Astrocyte (in vitro differentiated cells and primary cell): ENCODE results near the gene CNGB1. TPM values are rescaled to one million over a fixed set of nuclear protein-coding genes. Genes with fewer than 3 reads are reported as not detected.

ENCODE experiments used
- DNase-seq: peaks from one replicate; pipeline ENCODE4 v3.0.0-alpha.2; 2010; ENCODE audit warnings: low read depth
- FAIRE-seq: peaks from 2 replicates; lab custom pipeline; 2011; peaks lifted over from hg19 to GRCh38; lab: Jason Lieb, UNC
- H2AFZ ChIP-seq: 2 replicates; pipeline ENCODE4 v1.6.0; 2012; ENCODE audit warnings: low read depth, low read length, inconsistent platforms
- H3K27ac ChIP-seq: 2 replicates; pipeline ENCODE4 v1.5.1; 2011; ENCODE audit warnings: low read depth, low read length, inconsistent platforms
- H3K27me3 ChIP-seq: 2 replicates; pipeline ENCODE4 v1.6.0; 2011; ENCODE audit warnings: low read length, inconsistent platforms; ENCODE audit not compliant: insufficient read depth
- H3K36me3 ChIP-seq: 2 replicates; pipeline ENCODE4 v1.5.1; 2011; ENCODE audit warnings: low read length, inconsistent platforms; ENCODE audit not compliant: insufficient read depth
- H3K4me1 ChIP-seq: 2 replicates; pipeline ENCODE4 v1.5.1; 2011; ENCODE audit warnings: low read length, inconsistent platforms; ENCODE audit not compliant: insufficient read depth
- H3K4me2 ChIP-seq: 2 replicates; pipeline ENCODE4 v1.6.0; 2012; ENCODE audit warnings: low read length, inconsistent platforms
- H3K4me3 ChIP-seq: 2 replicates; pipeline ENCODE4 v1.5.1; 2011; ENCODE audit warnings: low read depth, mild to moderate bottlenecking, low read length, inconsistent platforms; ENCODE audit not compliant: insufficient read depth
- H3K79me2 ChIP-seq: 2 replicates; pipeline ENCODE4 v1.6.0; 2012; ENCODE audit warnings: mild to moderate bottlenecking, low read length, inconsistent platforms; ENCODE audit not compliant: insufficient read depth
- H3K9ac ChIP-seq: 2 replicates; pipeline ENCODE4 v1.6.0; 2012; ENCODE audit warnings: mild to moderate bottlenecking, low read length, inconsistent platforms
- H3K9me3 ChIP-seq: 2 replicates; pipeline ENCODE4 v1.5.1; 2012; ENCODE audit warnings: low read depth, mild to moderate bottlenecking, low read length, inconsistent platforms; ENCODE audit not compliant: insufficient read depth
- H4K20me1 ChIP-seq: 2 replicates; pipeline ENCODE4 v1.6.0; 2012; ENCODE audit warnings: low read length, inconsistent platforms; ENCODE audit not compliant: insufficient read depth
- H3K27ac Mint-ChIP-seq: one replicate; pipeline ENCODE4 v1.8.0; 2021; ENCODE audit warnings: mild to moderate bottlenecking, mixed read lengths; ENCODE audit not compliant: unreplicated experiment
- H3K27me3 Mint-ChIP-seq: one replicate; pipeline ENCODE4 v1.8.0; 2021; ENCODE audit warnings: low read depth, mixed read lengths; ENCODE audit not compliant: unreplicated experiment
- H3K36me3 Mint-ChIP-seq: one replicate; pipeline ENCODE4 v1.8.0; 2021; ENCODE audit warnings: low read depth, mixed read lengths; ENCODE audit not compliant: unreplicated experiment
- H3K4me1 Mint-ChIP-seq: one replicate; pipeline ENCODE4 v1.8.0; 2021; ENCODE audit warnings: low read depth, mixed read lengths; ENCODE audit not compliant: unreplicated experiment
- H3K4me3 Mint-ChIP-seq: one replicate; pipeline ENCODE4 v1.8.0; 2021; ENCODE audit warnings: mild to moderate bottlenecking, moderate library complexity, mixed read lengths; ENCODE audit not compliant: unreplicated experiment
- H3K9me3 Mint-ChIP-seq: one replicate; pipeline ENCODE4 v1.8.0; 2021; ENCODE audit warnings: mild to moderate bottlenecking, mixed read lengths; ENCODE audit not compliant: unreplicated experiment
- EZH2 ChIP-seq: IDR thresholded peaks from 2 replicates; pipeline ENCODE4 v1.6.1; 2012; ENCODE audit warnings: mild to moderate bottlenecking, low read length, inconsistent platforms; ENCODE audit not compliant: insufficient read depth
- total RNA-seq: library from RNA; stranded (reverse); gene quantifications from 2 replicates; pipeline ENCODE4 v1.2.1, GENCODE V29; 2021
- TF ChIP-seq, protein P1 (sequence below): IDR thresholded peaks from 2 replicates; pipeline ENCODE4 v1.5.1; 2011; ENCODE audit warnings: low read depth, mild to moderate bottlenecking, inconsistent platforms, low read length, moderate library complexity; ENCODE audit not compliant: insufficient read depth

Gene CNGB1
- total RNA-seq, 1 donor from 2014 or later: not detected

- Mint-ChIP-seq H3K27me3 (peaks cover 37% of the 10 kb centered on the region), H3K4me1 (peaks cover 3% of the 10 kb centered on the region), H3K36me3 (no peaks in the 10 kb centered on the region), H3K9me3 (peaks cover 2% of the 10 kb centered on the region), H3K27ac (no peak overlapping the region), H3K4me3 (no peak overlapping the region)
- Histone ChIP-seq H3K27ac (no peak overlapping the region), H3K4me1 (peaks cover 3% of the 10 kb centered on the region), H3K9ac (no peak overlapping the region), H4K20me1 (no peaks in the 10 kb centered on the region), H3K9me3 (no peaks in the 10 kb centered on the region), H3K36me3 (no peaks in the 10 kb centered on the region), H3K4me2 (no peak overlapping the region), H3K27me3 (peaks cover 34% of the 10 kb centered on the region), H3K4me3 (no peak overlapping the region), H2AFZ (no peak overlapping the region), H3K79me2 (no peaks in the 10 kb centered on the region)
- DNase-seq: no peak
- no peak for FAIRE-seq
- TF ChIP-seq, protein P1, sequence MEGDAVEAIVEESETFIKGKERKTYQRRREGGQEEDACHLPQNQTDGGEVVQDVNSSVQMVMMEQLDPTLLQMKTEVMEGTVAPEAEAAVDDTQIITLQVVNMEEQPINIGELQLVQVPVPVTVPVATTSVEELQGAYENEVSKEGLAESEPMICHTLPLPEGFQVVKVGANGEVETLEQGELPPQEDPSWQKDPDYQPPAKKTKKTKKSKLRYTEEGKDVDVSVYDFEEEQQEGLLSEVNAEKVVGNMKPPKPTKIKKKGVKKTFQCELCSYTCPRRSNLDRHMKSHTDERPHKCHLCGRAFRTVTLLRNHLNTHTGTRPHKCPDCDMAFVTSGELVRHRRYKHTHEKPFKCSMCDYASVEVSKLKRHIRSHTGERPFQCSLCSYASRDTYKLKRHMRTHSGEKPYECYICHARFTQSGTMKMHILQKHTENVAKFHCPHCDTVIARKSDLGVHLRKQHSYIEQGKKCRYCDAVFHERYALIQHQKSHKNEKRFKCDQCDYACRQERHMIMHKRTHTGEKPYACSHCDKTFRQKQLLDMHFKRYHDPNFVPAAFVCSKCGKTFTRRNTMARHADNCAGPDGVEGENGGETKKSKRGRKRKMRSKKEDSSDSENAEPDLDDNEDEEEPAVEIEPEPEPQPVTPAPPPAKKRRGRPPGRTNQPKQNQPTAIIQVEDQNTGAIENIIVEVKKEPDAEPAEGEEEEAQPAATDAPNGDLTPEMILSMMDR: no peak
- TF ChIP-seq EZH2: no peak
These were observed 62.4 kb downstream of the CNGB1 start for GRCh38 chr16:57908409-57908987.

- H3K4me3 Mint-ChIP-seq: no peak overlapping the region
- peaks cover 37% of the 10 kb centered on the region for H3K27me3 Mint-ChIP-seq
- Histone ChIP-seq H3K9ac (no peak overlapping the region), H3K79me2 (no peaks in the 10 kb centered on the region), H3K9me3 (no peaks in the 10 kb centered on the region), H3K27me3 (peaks cover 35% of the 10 kb centered on the region), H3K4me1 (peaks cover 3% of the 10 kb centered on the region), H3K4me2 (no peak overlapping the region), H2AFZ (peak overlapping the region; percentile 2), H4K20me1 (no peaks in the 10 kb centered on the region), H3K4me3 (no peak overlapping the region), H3K36me3 (no peaks in the 10 kb centered on the region), H3K27ac (no peak overlapping the region)
- H3K36me3 Mint-ChIP-seq: no peaks in the 10 kb centered on the region
- FAIRE-seq (no peak), DNase-seq (no peak)
- peaks cover 2% of the 10 kb centered on the region for H3K9me3 Mint-ChIP-seq
- H3K27ac Mint-ChIP-seq: no peak overlapping the region
- no peak for TF ChIP-seq EZH2
- TF ChIP-seq, protein P1: peak; percentile 32
- peaks cover 3% of the 10 kb centered on the region for H3K4me1 Mint-ChIP-seq
These were observed 64.3 kb downstream of the CNGB1 start for GRCh38 chr16:57906382-57907316.
